Karpas-422 (cell line): Measurements from ENCODE around the gene NUP210. TPM values are rescaled to one million over a fixed set of nuclear protein-coding genes. Genes with fewer than 3 reads are reported as not detected.

Experiments used
- small RNA-seq: library from RNA; depleted of rRNA; stranded (forward); fragments of <200 nt; gene quantifications from one replicate; pipeline ENCODE3, GENCODE V24; 2014
- total RNA-seq: library from RNA; depleted of rRNA; stranded (reverse); fragments of >200 nt; shearing (Covaris generic); gene quantifications from 2 replicates; pipeline ENCODE4 v1.2.3, GENCODE V29; 2014; ENCODE audit warnings: low replicate concordance; rRNA removed

The NUP210 gene
- total RNA-seq, 1 experiment from 2014 or later, result 87.7 TPM

Small RNA genes within 50 kb of the gene (small RNA-seq; reads per million reads assigned to genes)
- not detected for gene AC027124.2

Other genes with a start within 250 kb of the NUP210 start
- gene HDAC11, start 60.0 kb upstream of the NUP210 start, total RNA-seq, result 1.6 and 5.3 TPM in 2 replicates
- gene FBLN2, start 128.8 kb upstream of the NUP210 start, total RNA-seq, result not detected in 2 replicates